Measurements from ENCODE around the gene PRKN.

PRKN gene

DNA sequence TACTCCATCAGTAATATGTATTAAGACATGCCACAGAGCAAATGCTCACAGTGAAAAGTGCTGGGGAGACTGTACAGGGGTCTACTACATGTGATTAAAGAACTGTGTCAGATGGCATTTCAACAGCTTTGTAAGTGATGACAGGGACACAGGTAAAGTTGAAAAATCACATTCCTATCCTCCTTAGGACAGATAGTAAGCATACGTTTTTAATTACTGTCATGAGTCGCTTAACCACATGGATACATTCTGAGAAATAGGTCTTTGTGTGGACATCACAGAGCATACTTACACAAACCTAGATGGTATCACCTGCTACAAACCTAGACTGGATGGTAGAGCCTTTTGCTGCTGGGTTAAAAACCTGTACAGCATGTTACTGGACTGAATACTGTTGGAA is 807.9 kb downstream of the PRKN start:
- no peak overlapping the region for H3K4me3 ChIP-seq (ENCODE audit: low read depth, low read length)
- TF ChIP-seq, protein P1, sequence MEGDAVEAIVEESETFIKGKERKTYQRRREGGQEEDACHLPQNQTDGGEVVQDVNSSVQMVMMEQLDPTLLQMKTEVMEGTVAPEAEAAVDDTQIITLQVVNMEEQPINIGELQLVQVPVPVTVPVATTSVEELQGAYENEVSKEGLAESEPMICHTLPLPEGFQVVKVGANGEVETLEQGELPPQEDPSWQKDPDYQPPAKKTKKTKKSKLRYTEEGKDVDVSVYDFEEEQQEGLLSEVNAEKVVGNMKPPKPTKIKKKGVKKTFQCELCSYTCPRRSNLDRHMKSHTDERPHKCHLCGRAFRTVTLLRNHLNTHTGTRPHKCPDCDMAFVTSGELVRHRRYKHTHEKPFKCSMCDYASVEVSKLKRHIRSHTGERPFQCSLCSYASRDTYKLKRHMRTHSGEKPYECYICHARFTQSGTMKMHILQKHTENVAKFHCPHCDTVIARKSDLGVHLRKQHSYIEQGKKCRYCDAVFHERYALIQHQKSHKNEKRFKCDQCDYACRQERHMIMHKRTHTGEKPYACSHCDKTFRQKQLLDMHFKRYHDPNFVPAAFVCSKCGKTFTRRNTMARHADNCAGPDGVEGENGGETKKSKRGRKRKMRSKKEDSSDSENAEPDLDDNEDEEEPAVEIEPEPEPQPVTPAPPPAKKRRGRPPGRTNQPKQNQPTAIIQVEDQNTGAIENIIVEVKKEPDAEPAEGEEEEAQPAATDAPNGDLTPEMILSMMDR (IDR thresholded peaks at IDR 0.05; ENCODE audit: low read depth, low read length), result no peak

- no peak overlapping the region for H3K4me3 ChIP-seq (ENCODE audit: low read depth, low read length)
Measured at GRCh38 chr6:161918628-161919205, 808.8 kb downstream of the PRKN start.

GRCh38 chr6:161918109-161918531 is 809.4 kb downstream of the PRKN start:
- TF ChIP-seq, protein P1 (IDR thresholded peaks at IDR 0.05; ENCODE audit: low read depth, low read length), result no peak
- H3K4me3 ChIP-seq (ENCODE audit: low read depth, low read length), result no peak overlapping the region

More at GRCh38 chr6:161918628-161919205, 808.8 kb downstream of the PRKN start:
- TF ChIP-seq, protein P1 (IDR thresholded peaks at IDR 0.05; ENCODE audit: low read depth, low read length), result no peak

DNA sequence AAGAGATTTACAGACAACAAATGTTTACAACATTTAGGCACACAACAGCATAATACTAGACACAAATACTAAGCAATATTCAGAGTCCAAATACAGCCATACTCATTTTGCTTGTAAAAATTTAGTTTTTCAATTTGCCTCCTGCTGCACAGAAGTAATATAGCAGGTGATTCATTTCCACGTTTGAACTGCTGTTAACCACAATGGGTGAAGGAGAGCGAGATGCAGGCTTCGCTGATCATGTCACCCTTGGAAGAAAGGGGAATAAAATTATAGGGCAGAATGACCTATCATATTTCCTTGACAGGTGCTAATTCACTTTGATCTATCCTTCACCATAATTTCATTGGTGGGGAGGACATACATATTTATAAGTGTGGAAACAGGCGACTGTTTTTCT is 809.9 kb downstream of the PRKN start:
- TF ChIP-seq, protein P1 (IDR thresholded peaks at IDR 0.05; ENCODE audit: low read depth, low read length), result no peak
- H3K4me3 ChIP-seq (ENCODE audit: low read depth, low read length), result no peak overlapping the region

DNA sequence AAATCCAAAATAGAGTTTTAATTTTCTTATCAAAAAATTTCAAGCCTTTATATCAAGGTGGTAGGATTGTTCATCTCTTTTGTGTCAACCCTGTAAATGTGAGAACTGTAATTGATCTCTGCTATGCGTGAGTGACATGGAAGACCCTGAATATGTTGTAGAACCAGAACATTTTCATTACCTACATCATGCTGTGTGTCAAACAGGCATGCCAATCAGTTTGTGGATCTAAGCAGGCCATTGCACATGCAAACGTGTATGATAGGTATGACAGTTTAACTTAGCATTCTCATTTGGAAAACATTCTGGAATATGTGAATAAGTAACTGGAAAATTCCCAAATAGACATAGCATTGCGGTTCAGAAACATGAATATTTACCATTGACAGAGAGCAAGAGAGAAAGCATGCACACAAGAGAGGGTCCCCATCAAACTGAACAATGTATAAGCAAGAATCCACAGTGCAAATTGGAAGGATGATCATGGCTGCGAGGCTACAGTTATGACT is 812.1 kb downstream of the PRKN start:
- TF ChIP-seq, protein P1 (IDR thresholded peaks at IDR 0.05; ENCODE audit: low read depth, low read length), result no peak
- H3K4me3 ChIP-seq (ENCODE audit: low read depth, low read length), result no peak overlapping the region

- no peak overlapping the region for H3K4me3 ChIP-seq (ENCODE audit: low read depth, low read length)
- TF ChIP-seq, protein P1 (IDR thresholded peaks at IDR 0.05; ENCODE audit: low read depth, low read length), result no peak
Measured at GRCh38 chr6:161908872-161909271, 818.7 kb downstream of the PRKN start.

DNA sequence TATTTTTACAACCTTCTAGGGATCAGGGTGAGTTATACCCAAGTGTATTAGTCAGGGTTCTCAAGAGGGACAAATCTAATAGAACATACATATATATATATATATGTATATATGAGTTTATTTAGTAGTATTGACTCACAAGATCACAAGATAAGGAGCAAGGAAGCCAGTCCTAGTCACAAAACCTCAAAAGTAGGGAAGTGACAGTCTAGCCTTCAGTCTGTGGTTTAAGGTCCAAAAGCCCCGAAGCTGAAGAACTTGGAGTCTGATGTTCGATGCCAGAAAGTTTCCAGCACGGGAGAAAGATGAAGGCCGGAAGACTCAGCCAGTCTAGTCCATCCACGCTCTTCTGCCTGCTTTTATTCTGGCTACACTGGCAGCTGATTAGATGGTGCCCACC is 821.0 kb downstream of the PRKN start:
- TF ChIP-seq, protein P1 (IDR thresholded peaks at IDR 0.05; ENCODE audit: low read depth, low read length), result no peak

More for the DNA sequence above, 821.0 kb downstream of the PRKN start:
- no peak overlapping the region for H3K4me3 ChIP-seq (ENCODE audit: low read depth, low read length)

Data from WI38 (cell line).